Gastroesophageal sphincter (tissue), 3 donors: ENCODE results near the gene PPP1R2B.

ENCODE experiments used
- CTCF ChIP-seq, 4 experiments: fragments of 200-600 bp in 2 of 4; fragments of 450-650 bp in 2 of 4; sonication (generic) in 1 of 4; IDR thresholded peaks; one replicate each; pipeline ENCODE4 v1.5.1; 2017 to 2019; ENCODE audit warnings: antibody characterized with exemption in 4 of 4, mild to moderate bottlenecking in 2 of 4, moderate library complexity in 2 of 4
- EP300 ChIP-seq: sonication (generic); formaldehyde crosslinking; IDR thresholded peaks from one replicate; pipeline ENCODE4 v1.6.1; 2017; ENCODE audit warnings: antibody characterized with exemption, mild to moderate bottlenecking
- POLR2A ChIP-seq, 2 donors: fragments of 450-650 bp; IDR thresholded peaks; one replicate each; pipeline ENCODE4 v1.6.1; 2017; ENCODE audit warnings: antibody characterized with exemption in 2 of 2, mild to moderate bottlenecking in 2 of 2, moderate library complexity in 1 of 2
- POLR2AphosphoS5 ChIP-seq: sonication (generic); formaldehyde crosslinking; IDR thresholded peaks from one replicate; pipeline ENCODE4 v1.6.1; 2017; ENCODE audit warnings: antibody characterized with exemption

GRCh38 chr5:156893517-156893916 lies 43.4 kb downstream of the PPP1R2B start:
- TF ChIP-seq CTCF (IDR thresholded peaks at IDR 0.05) (no peak), EP300 (no peak), POLR2AphosphoS5 (no peak), POLR2A (IDR thresholded peaks at IDR 0.05) (no peak)
